Aorta (tissue), 5 donors: ENCODE results near the gene TLL1. TPM values are rescaled to one million over a fixed set of nuclear protein-coding genes. Genes with fewer than 3 reads are reported as not detected.

Experiments
- ATAC-seq: fragments of 200-7000 bp; cut with Tn5 transposase; one replicate; pipeline ENCODE4 v1.9.1; 2022; ENCODE audit warnings: moderate library complexity; ENCODE audit not compliant: low FRiP score
- DNase-seq, 2 donors: peaks; one replicate each; pipeline ENCODE4 v3.0.0-alpha.2; 2020
- H3K27ac ChIP-seq, 2 donors: one replicate each; pipeline ENCODE4 v1.5.1; 2013; ENCODE audit warnings: low read length in 2 of 2, mild to moderate bottlenecking in 2 of 2, moderate library complexity in 2 of 2, control low read depth in 1 of 2, inconsistent platforms in 1 of 2, low read depth in 1 of 2
- H3K27me3 ChIP-seq, 2 donors: one replicate each; pipeline ENCODE4 v1.6.1; 2013; ENCODE audit warnings: control low read depth in 1 of 2, low read length in 1 of 2, mild to moderate bottlenecking in 1 of 2, moderate library complexity in 1 of 2; ENCODE audit not compliant: insufficient read depth in 2 of 2, control insufficient read depth in 1 of 2
- H3K36me3 ChIP-seq, 2 donors: one replicate each; pipeline ENCODE4 v1.6.1; 2013; ENCODE audit warnings: control low read depth in 1 of 2, low read length in 1 of 2, mild to moderate bottlenecking in 1 of 2; ENCODE audit not compliant: insufficient read depth in 2 of 2, control insufficient read depth in 1 of 2
- H3K4me1 ChIP-seq, 2 donors: one replicate each; pipeline ENCODE4 v1.6.1; 2013; ENCODE audit warnings: low read length in 2 of 2, control low read depth in 1 of 2, mild to moderate bottlenecking in 1 of 2, moderate library complexity in 1 of 2; ENCODE audit not compliant: insufficient read depth in 2 of 2, control insufficient read depth in 1 of 2
- H3K4me3 ChIP-seq, 2 donors: one replicate each; pipeline ENCODE4 v1.5.1; 2013; ENCODE audit warnings: low read length in 2 of 2, control low read depth in 1 of 2, mild to moderate bottlenecking in 1 of 2
- H3K9me3 ChIP-seq: one replicate; pipeline ENCODE4 v1.6.1; 2013; ENCODE audit warnings: mild to moderate bottlenecking, low read length; ENCODE audit not compliant: control insufficient read depth
- WGBS, 2 donors: extraction: QIAGEN DNeasy Blood & Tissue Kit; methylation state at CpG; one replicate each; pipeline ENCODE4 v1.1.7; 2013; 5-methylcytosine and 5-hydroxymethylcytosine counted together
- intact Hi-C, 2 donors: fragments of 100-400 bp; cut with DNase I; formaldehyde crosslinking; loops; one replicate each; pipeline versions ENCODE4 v1.14.2 to v1.15.0; 2022
- polyA plus RNA-seq, 2 donors: library from polyadenylated mRNA; stranded (reverse); fragments of 200-250 nt; gene quantifications; one replicate each; pipeline ENCODE4 v1.2.3, GENCODE V29; 2013
- total RNA-seq, 2 donors: library from RNA; stranded (reverse); fragmentation: NEBNext Ultra II Directional; extraction: Animal tissue kit (Norgen Biotek cat#: 25700); gene quantifications; one replicate each; pipeline ENCODE4 v1.2.1, GENCODE V29; 2021
- donor health status: healthy with polysubstance abuse.
- donor health status: Bipolar disorder and iron deficiency.
- donor health status: DM: no; HTN: no; CAD: no.
- donor health status: DM: no; HTN: no; CAD: no.
- donor health status: DM: yes; HTN: yes; CAD: no.

The TLL1 gene
- total and polyA plus RNA-seq, 4 donors, result 0.50 to 20.6 (median 19.5) TPM; not detected in 1

DNA sequence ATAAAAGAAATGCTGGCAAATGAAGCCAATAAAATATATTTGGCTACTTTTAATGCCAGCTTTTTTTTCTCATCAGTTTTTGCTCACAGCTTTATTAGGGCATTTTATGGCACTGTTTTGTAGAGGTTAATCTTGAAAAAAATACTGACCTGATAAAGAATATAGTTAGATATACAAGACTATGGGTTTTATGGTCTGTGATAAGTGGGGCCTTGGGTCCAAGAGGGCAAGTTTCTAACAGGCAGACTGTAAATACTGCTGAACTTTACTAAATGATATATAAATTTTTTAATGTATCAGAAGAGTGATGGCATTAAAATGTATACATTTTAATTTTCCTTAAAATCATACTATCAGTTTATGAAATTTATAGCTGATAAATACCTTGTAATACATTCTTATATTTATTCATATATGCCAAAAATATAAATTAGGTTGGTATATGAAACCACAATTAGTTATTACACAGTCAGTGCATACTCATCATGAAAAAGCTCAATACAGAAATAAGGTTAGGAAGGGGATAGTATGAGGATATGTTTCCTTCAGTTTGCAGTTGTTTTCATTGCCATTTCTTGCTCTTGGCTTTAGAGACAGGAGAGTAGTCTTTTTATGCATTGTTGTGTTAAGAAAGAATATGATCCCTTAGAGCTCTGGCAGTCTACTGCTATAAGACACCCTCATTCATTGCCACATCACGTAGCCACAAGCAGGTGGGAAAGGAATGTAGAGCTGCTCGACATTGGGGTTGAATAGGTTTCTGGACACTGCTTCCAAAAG is 146.6 kb downstream of the TLL1 start:
- H3K27me3 ChIP-seq, result no peaks in the 10 kb centered on the region
- H3K4me1 ChIP-seq, result no peaks in the 10 kb centered on the region
- no peak overlapping the region for H3K27ac ChIP-seq
- H3K9me3 ChIP-seq, result no peaks in the 10 kb centered on the region
- no peak for DNase-seq
- ATAC-seq, result no peak
- H3K36me3 ChIP-seq, result no peaks in the 10 kb centered on the region
- WGBS, 2 donors, result 74 to 82% methylated on average over 2 of the region's 2 CpGs
- intact Hi-C loops, result no loop called here
- no peak overlapping the region for H3K4me3 ChIP-seq

DNA sequence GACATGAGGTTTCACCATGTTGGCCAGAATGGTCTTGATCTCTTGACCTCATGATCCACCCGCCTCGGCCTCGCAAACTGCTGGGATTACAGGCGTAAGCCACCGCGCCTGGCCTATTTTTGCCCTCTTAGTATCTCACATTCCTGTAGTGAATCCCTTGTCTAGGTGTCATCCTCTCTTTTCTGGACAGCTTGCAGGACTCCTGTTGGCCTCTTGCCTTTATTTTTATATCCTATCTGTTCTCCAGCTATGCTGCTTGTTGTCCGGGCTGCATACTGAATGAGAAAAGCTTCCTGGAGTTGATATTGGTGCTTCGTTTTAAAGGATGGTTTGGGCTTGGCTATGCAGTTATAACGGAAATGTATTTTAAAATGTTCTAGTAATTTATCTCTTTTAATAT is 148.6 kb downstream of the TLL1 start:
- no peaks in the 10 kb centered on the region for H3K27me3 ChIP-seq
- WGBS, 2 donors, result 88 to 91% methylated on average over 9 of the region's 9 CpGs
- no peak for ATAC-seq

DNA sequence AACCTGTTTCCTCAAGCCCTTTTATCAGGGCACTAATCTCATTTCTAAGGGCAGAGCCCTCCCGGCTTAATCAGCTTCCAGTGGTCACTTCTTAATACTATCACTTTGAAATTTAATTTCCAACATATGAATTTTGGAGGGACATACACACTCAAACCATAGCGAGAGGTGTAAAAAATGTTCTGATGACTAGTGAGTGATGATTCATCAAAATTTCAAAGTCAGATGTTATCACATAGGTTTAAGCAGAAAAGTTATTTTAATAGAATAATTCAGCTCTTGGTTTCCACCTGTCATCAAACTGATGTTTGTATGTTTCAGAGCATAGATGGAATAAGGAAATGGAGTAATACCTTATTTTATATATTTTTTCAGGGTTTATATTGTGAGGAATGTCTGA is 161.9 kb downstream of the TLL1 start:
- Histone ChIP-seq H3K4me1 (no peaks in the 10 kb centered on the region), H3K9me3 (no peaks in the 10 kb centered on the region), H3K27me3 (no peaks in the 10 kb centered on the region), H3K36me3 (no peaks in the 10 kb centered on the region), H3K4me3 (no peak overlapping the region), H3K27ac (no peak overlapping the region)
- 89 to 93% methylated on average over 2 of the region's 2 CpGs for WGBS, 2 donors
- intact Hi-C loops, result no loop called here
- DNase-seq, result no peak
- ATAC-seq, result no peak

More for the DNA sequence above, 148.6 kb downstream of the TLL1 start:
- H3K36me3 ChIP-seq, result no peaks in the 10 kb centered on the region
- no peak for DNase-seq
- H3K9me3 ChIP-seq, result no peaks in the 10 kb centered on the region
- no peaks in the 10 kb centered on the region for H3K4me1 ChIP-seq
- no peak overlapping the region for H3K27ac ChIP-seq
- intact Hi-C loops, result no loop called here
- H3K4me3 ChIP-seq, result no peak overlapping the region

DNA sequence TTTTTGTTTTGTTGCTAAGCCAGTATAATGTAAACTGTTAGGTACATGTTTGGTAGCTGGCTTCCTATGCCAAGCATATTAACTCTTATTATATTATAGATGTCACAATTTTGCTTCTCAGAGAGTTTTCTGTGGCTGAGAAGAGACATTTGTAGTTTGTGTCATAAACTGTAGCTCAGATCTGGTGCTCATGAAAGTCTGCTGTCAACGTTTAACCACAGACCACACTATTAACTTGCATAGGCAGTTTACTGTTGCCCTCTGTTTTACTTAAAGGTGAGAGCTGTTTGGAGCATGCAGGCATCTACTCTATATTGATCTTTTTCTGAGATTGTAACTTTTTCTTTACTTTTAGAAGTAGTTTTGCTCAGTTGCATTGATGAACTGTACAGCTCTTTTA is 166.8 kb downstream of the TLL1 start:
- Histone ChIP-seq H3K9me3 (no peaks in the 10 kb centered on the region), H3K4me3 (no peak overlapping the region), H3K27ac (no peak overlapping the region), H3K36me3 (no peaks in the 10 kb centered on the region), H3K4me1 (no peaks in the 10 kb centered on the region), H3K27me3 (no peaks in the 10 kb centered on the region)
- 40 to 47% methylated on average over 1 of the region's 1 CpG for WGBS, 2 donors
- no peak for DNase-seq
- intact Hi-C loops, result no loop called here
- ATAC-seq, result no peak

DNA sequence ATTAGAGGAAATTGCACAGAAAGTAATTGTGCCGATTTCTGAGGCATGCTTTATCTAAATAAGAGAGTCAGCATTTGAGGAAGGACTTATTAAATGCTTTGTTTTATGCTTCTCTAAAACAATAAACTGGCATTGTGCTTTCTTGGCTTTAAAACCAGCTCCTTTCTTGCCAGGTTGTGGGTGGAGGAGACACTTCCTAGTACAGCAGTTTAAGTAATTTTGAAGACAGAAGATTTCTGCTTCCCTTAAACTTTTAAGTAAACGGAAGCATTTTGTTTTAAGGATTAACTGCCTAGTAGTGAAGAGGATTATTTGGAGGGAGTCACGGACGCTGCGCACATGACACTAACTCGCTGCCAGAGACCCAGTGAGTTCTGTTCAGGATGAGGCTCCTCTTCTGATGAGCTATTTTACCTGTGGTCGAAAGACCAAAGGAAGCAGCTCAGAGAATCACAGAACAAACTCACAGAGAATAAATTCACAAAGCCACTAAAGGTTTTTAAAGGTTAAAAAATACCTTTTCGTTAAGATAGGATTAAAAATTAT is 169.5 kb downstream of the TLL1 start:
- Histone ChIP-seq H3K4me3 (no peak overlapping the region), H3K27ac (no peak overlapping the region), H3K36me3 (no peaks in the 10 kb centered on the region), H3K27me3 (no peaks in the 10 kb centered on the region), H3K4me1 (no peaks in the 10 kb centered on the region), H3K9me3 (no peaks in the 10 kb centered on the region)
- DNase-seq (no peak), ATAC-seq (no peak)
- 76 to 81% methylated on average over 8 of the region's 8 CpGs for WGBS, 2 donors
- intact Hi-C loops, result no loop called here

DNA sequence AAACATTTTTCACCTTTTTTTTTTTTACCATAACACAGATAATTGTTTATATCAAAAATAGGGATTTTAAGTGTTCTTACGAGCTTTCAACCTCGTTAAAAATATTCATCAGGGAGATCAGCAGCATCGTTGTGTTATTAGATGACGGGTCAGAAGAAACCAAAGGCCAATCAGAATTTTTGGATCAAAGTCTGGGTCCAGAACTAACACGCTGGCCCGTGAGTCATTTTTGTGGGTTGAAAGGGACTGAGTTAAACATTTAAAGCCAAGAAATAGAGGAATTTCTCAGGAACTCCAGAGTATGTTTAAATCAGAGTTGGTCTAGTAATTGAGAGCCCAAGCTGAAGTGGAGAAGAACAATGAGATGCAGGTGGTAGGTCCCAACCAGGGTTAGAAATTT is 170.8 kb downstream of the TLL1 start:
- no peak for DNase-seq
- no peak for ATAC-seq
- intact Hi-C loops, result no loop called here
- no peaks in the 10 kb centered on the region for H3K9me3 ChIP-seq
- 72 to 79% methylated on average over 6 of the region's 6 CpGs for WGBS, 2 donors
- no peaks in the 10 kb centered on the region for H3K27me3 ChIP-seq
- no peak overlapping the region for H3K27ac ChIP-seq
- H3K36me3 ChIP-seq, result no peaks in the 10 kb centered on the region
- no peaks in the 10 kb centered on the region for H3K4me1 ChIP-seq
- no peak overlapping the region for H3K4me3 ChIP-seq

DNA sequence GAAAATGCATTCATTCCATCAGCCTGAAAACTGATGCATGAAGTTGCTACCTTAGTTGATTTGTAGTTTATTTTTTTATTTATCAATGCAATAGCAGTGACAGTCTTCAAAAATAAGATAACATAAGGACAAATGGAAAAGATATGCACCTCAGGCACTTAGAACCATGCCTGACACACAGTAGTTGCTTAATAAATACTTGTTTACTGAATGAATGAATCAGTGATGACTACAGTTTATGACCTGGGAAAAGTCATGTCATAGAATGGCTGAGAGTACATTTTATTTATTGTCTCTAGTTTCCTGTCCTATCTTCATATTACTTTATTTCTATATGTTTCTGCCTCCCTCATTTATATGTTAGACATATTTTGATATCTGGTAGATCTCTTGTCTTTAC is 171.8 kb downstream of the TLL1 start:
- no peak for ATAC-seq
- H3K27ac ChIP-seq, result no peak overlapping the region
- no peaks in the 10 kb centered on the region for H3K36me3 ChIP-seq
- no peaks in the 10 kb centered on the region for H3K27me3 ChIP-seq
- H3K4me3 ChIP-seq, result no peak overlapping the region
- H3K9me3 ChIP-seq, result no peaks in the 10 kb centered on the region
- no peak for DNase-seq
- H3K4me1 ChIP-seq, result no peaks in the 10 kb centered on the region
- intact Hi-C loops, result no loop called here

DNA sequence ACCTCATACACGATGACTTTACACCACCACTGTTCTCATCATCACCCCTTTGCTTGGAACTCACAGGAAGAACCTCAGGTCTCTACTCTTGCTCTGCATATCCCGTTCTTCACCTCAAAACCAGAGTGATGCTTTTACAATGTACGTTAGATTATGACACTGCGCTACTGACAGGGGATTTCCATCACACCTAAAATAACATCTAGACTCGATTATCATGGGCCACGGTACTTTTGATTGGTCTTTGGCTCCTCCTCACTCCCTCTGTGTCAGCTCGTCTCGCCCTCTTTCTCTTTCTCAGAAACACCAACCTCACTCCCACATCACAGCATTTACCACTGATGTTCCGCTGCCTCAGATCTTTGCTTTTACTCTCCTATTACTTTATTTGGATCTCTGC is 172.4 kb downstream of the TLL1 start:
- Histone ChIP-seq H3K27me3 (no peaks in the 10 kb centered on the region), H3K36me3 (no peaks in the 10 kb centered on the region), H3K4me3 (no peak overlapping the region), H3K4me1 (no peaks in the 10 kb centered on the region), H3K27ac (no peak overlapping the region), H3K9me3 (no peaks in the 10 kb centered on the region)
- ATAC-seq, result no peak
- WGBS, 2 donors, result 80 to 82% methylated on average over 9 of the region's 9 CpGs
- no peak for DNase-seq
- intact Hi-C loops, result no loop called here

DNA sequence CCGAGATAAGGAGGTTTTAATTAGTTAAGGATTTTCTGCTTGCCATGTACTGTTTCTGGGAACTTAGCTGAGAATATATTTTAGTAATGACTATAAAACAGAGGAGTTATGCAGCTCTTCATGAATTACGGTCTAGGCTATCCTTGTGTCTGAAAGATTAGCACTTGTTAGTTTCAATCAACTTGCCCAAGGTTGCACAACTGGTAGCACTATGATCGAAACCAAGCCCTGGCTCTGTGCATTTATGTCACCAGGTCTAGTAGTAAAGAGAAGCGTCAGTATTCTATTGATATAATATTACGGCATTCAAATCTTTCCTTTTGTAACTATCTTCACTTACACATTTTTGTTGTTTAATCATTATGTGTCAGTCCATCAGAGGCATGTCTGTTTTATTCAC is 176.0 kb downstream of the TLL1 start:
- DNase-seq (no peak), ATAC-seq (no peak)
- Histone ChIP-seq H3K4me3 (no peak overlapping the region), H3K27me3 (no peaks in the 10 kb centered on the region), H3K36me3 (no peaks in the 10 kb centered on the region), H3K4me1 (no peaks in the 10 kb centered on the region), H3K9me3 (no peaks in the 10 kb centered on the region), H3K27ac (no peak overlapping the region)
- WGBS, 2 donors, result 81 to 87% methylated on average over 5 of the region's 5 CpGs
- intact Hi-C loops, result no loop called here
